CD14-positive monocyte (primary cell): Measurements from ENCODE around the gene DTNA. TPM values are rescaled to one million over a fixed set of nuclear protein-coding genes. Genes with fewer than 3 reads are reported as not detected.

Experiments used
- DNase-seq, 3 donors: peaks; one replicate each; pipeline ENCODE4 v3.0.0-alpha.2; 2011 to 2022
- H2AFZ ChIP-seq: 2 replicates; pipeline ENCODE4 v1.6.0; 2012; ENCODE audit warnings: mild to moderate bottlenecking, low read depth, low read length, inconsistent platforms; ENCODE audit not compliant: insufficient read depth, poor library complexity, severe bottlenecking
- H3K27ac ChIP-seq, 2 donors: 1 replicate in 1 of 2; 2 replicates in 1 of 2; pipeline ENCODE4 v1.5.1; 2012 to 2013; ENCODE audit warnings: low read length in 2 of 2, control low read depth in 1 of 2, inconsistent platforms in 1 of 2, low read depth in 1 of 2, mild to moderate bottlenecking in 1 of 2
- H3K27me3 ChIP-seq, 2 donors: one replicate each; pipeline versions ENCODE4 v1.6.0 to v1.6.1; 2011 to 2013; ENCODE audit warnings: low read length in 2 of 2; ENCODE audit not compliant: control insufficient read depth in 2 of 2, insufficient read depth in 2 of 2
- H3K36me3 ChIP-seq, 2 donors: replicated peaks in 1 of 2; 1 replicate in 1 of 2; 2 replicates in 1 of 2; pipeline versions ENCODE4 v1.5.1 to v1.6.1; 2012 to 2013; ENCODE audit warnings: low read length in 2 of 2, control low read depth in 1 of 2, inconsistent platforms in 1 of 2, mild to moderate bottlenecking in 1 of 2; ENCODE audit not compliant: insufficient read depth in 2 of 2, control insufficient read depth in 1 of 2
- H3K4me1 ChIP-seq, 2 donors: 1 replicate in 1 of 2; 2 replicates in 1 of 2; pipeline versions ENCODE4 v1.5.1 to v1.6.1; 2012 to 2013; ENCODE audit warnings: low read length in 2 of 2, control low read depth in 1 of 2, inconsistent platforms in 1 of 2, mild to moderate bottlenecking in 1 of 2, moderate library complexity in 1 of 2; ENCODE audit not compliant: insufficient read depth in 2 of 2, control insufficient read depth in 1 of 2
- H3K4me2 ChIP-seq: replicated peaks from 2 replicates; pipeline ENCODE3; 2012; ENCODE audit warnings: low read length, moderate library complexity, mild to moderate bottlenecking; ENCODE audit not compliant: poor library complexity, severe bottlenecking; ENCODE audit errors: extremely low read depth
- H3K4me3 ChIP-seq, 3 experiments: fragments of 200-600 bp in 1 of 3; sonication (generic) in 1 of 3; replicated peaks in 1 of 3; 1 replicate in 2 of 3; 2 replicates in 1 of 3; pipeline ENCODE4 v1.5.1; 2011 to 2013; ENCODE audit warnings: low read length in 3 of 3, mild to moderate bottlenecking in 3 of 3, control low read depth in 2 of 3, low read depth in 2 of 3, inconsistent platforms in 1 of 3, moderate library complexity in 1 of 3
- H3K79me2 ChIP-seq: 2 replicates; pipeline ENCODE4 v1.6.0; 2012; ENCODE audit warnings: mild to moderate bottlenecking, control low read depth, inconsistent platforms, low read length, moderate library complexity; ENCODE audit not compliant: insufficient read depth
- H3K9ac ChIP-seq: 2 replicates; pipeline ENCODE4 v1.6.0; 2017; ENCODE audit warnings: low read length, mild to moderate bottlenecking; ENCODE audit not compliant: insufficient read depth, poor library complexity, severe bottlenecking
- H3K9me3 ChIP-seq, 2 donors: replicated peaks in 1 of 2; 1 replicate in 1 of 2; 2 replicates in 1 of 2; pipeline versions ENCODE4 v1.5.1 to v1.6.1; 2012 to 2013; ENCODE audit warnings: low read length in 2 of 2, control low read depth in 1 of 2; ENCODE audit not compliant: control insufficient read depth in 1 of 2, insufficient read depth in 1 of 2
- H4K20me1 ChIP-seq: 2 replicates; pipeline ENCODE4 v1.6.0; 2012; ENCODE audit warnings: mild to moderate bottlenecking, low read length, control low read depth, moderate library complexity; ENCODE audit not compliant: insufficient read depth
- H3K27ac Mint-ChIP-seq, 7 donors: one replicate each; pipeline ENCODE4 v1.8.0; 2020; ENCODE audit warnings: mild to moderate bottlenecking in 7 of 7, mixed read lengths in 7 of 7, moderate library complexity in 6 of 7, inconsistent platforms in 2 of 7
- H3K27me3 Mint-ChIP-seq, 3 donors: one replicate each; pipeline ENCODE4 v1.8.0; 2021 to 2022; ENCODE audit warnings: low read depth in 3 of 3, mild to moderate bottlenecking in 3 of 3, mixed read lengths in 3 of 3, moderate library complexity in 3 of 3, inconsistent platforms in 1 of 3
- H3K36me3 Mint-ChIP-seq, 2 donors: one replicate each; pipeline ENCODE4 v1.8.0; 2020; ENCODE audit warnings: mixed read lengths in 2 of 2, inconsistent platforms in 1 of 2, mild to moderate bottlenecking in 1 of 2
- H3K4me1 Mint-ChIP-seq: one replicate; pipeline ENCODE4 v1.8.0; 2020; ENCODE audit warnings: mild to moderate bottlenecking, mixed read lengths
- H3K4me3 Mint-ChIP-seq, 2 donors: one replicate each; pipeline ENCODE4 v1.8.0; 2020; ENCODE audit warnings: mild to moderate bottlenecking in 2 of 2, mixed read lengths in 2 of 2, moderate library complexity in 1 of 2
- H3K9me3 Mint-ChIP-seq, 7 donors: one replicate each; pipeline ENCODE4 v1.8.0; 2020 to 2022; ENCODE audit warnings: mixed read lengths in 7 of 7, mild to moderate bottlenecking in 6 of 7, moderate library complexity in 6 of 7, inconsistent platforms in 2 of 7
- WGBS: methylation state at CpG from one replicate; pipeline ENCODE4 v1.1.5; 2013; ENCODE audit warnings: missing lambda C conversion rate; ENCODE audit not compliant: insufficient coverage; 5-methylcytosine and 5-hydroxymethylcytosine counted together
- intact Hi-C, 2 donors: fragments of 100-400 bp; cut with micrococcal nuclease; formaldehyde crosslinking; loops; one replicate each; pipeline versions ENCODE4 v1.15.0 to v1.15.1; 2023
- polyA plus RNA-seq, 3 donors: library from polyadenylated mRNA; depleted of rRNA in 1 of 3; unstranded in 2 of 3; stranded (reverse) in 1 of 3; fragments of 300-500 nt in 2 of 3; fragments of >200 nt in 1 of 3; fragmentation: Illumina TruSeq in 2 of 3; gene quantifications; 1 replicate in 2 of 3; 2 replicates in 1 of 3; pipeline ENCODE4 v1.2.3, GENCODE V29; 2012 to 2021
- TF ChIP-seq, protein P1 (sequence below): fragments of 200-600 bp; IDR thresholded peaks from one replicate; pipeline ENCODE4 v1.8.0; 2022; ENCODE audit warnings: antibody characterized with exemption, mild to moderate bottlenecking

DTNA gene
- polyA plus RNA-seq, 3 donors: 0.53 to 2.3 (median 0.76) TPM

DNA sequence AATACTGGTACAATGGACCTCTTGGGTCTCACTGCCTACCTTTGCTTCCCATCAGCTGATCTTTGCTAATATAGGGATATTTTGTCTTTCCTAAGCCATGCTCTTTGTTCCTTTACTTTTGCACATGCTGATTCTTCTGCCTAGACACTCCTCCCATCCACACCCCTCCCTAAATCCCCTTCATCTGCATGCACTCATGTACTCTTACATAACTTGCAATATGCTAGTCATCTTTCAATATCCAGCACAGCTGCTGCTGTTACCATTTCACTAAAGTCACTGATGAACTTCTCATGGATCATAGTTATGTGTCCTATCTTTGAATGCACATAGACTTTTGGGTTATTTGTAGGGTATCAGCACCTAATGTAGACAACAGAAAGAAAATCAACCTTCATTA is 18.5 kb upstream of the DTNA start:
- Mint-ChIP-seq H3K4me1 (no peaks in the 10 kb centered on the region), H3K4me3 (no peak overlapping the region)

DNA sequence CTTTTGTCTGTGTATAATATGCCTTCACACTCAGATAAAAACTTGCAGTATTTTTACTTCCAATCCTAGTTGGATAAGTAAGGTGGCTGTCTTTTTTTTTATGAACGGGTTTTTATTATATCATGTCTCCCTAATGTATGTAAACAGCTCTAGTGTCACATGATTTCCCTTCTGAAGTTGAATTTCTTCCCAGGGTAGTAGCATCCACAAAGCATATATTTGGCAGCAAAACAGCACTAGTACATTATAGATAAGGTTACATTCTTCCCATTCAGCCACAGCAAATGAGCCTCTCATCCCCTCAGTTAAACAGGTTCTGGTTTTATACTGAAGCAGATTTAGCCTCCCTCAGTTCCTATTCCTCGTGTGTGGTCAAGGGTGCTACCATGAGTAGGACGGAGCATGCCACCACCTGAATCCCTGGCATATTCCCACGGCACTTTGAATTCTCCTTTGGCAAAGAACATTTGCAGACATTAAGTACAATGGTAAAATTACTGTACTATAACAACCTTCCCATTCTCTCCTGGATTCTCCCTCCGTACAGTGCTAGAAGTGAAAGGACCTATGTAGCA is 15.4 kb upstream of the DTNA start:
- TF ChIP-seq, protein P1, sequence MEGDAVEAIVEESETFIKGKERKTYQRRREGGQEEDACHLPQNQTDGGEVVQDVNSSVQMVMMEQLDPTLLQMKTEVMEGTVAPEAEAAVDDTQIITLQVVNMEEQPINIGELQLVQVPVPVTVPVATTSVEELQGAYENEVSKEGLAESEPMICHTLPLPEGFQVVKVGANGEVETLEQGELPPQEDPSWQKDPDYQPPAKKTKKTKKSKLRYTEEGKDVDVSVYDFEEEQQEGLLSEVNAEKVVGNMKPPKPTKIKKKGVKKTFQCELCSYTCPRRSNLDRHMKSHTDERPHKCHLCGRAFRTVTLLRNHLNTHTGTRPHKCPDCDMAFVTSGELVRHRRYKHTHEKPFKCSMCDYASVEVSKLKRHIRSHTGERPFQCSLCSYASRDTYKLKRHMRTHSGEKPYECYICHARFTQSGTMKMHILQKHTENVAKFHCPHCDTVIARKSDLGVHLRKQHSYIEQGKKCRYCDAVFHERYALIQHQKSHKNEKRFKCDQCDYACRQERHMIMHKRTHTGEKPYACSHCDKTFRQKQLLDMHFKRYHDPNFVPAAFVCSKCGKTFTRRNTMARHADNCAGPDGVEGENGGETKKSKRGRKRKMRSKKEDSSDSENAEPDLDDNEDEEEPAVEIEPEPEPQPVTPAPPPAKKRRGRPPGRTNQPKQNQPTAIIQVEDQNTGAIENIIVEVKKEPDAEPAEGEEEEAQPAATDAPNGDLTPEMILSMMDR: no peak
- DNase-seq: no peak
- Histone ChIP-seq H3K27ac (no peak overlapping the region), H3K36me3 (no peaks in the 10 kb centered on the region), H3K9me3 (no peaks in the 10 kb centered on the region), H3K27me3 (no peaks in the 10 kb centered on the region), H2AFZ (no peak overlapping the region), H3K9ac (no peak overlapping the region), H3K4me1 (no peaks in the 10 kb centered on the region), H3K4me3 (no peak overlapping the region), H4K20me1 (no peaks in the 10 kb centered on the region), H3K79me2 (no peaks in the 10 kb centered on the region), H3K4me2 (no peak overlapping the region)
- WGBS: 95% methylated on average over 2 of the region's 5 CpGs
- peaks cover 2 to 4% (median 2%) of the 10 kb centered on the region in 3 donors for H3K27me3 Mint-ChIP-seq
- H3K27ac Mint-ChIP-seq: no peak overlapping the region
- intact Hi-C loops: no loop called here
- no peaks in the 10 kb centered on the region for H3K4me1 Mint-ChIP-seq
- peaks cover 0 to 3% (median 0%) of the 10 kb centered on the region in 7 donors for H3K9me3 Mint-ChIP-seq
- H3K36me3 Mint-ChIP-seq: no peaks in the 10 kb centered on the region
- no peak overlapping the region for H3K4me3 Mint-ChIP-seq

More for the DNA sequence above, 18.5 kb upstream of the DTNA start:
- Mint-ChIP-seq H3K36me3 (no peaks in the 10 kb centered on the region), H3K27me3 (peaks cover 2 to 5% (median 5%) of the 10 kb centered on the region in 3 donors), H3K27ac (no peak overlapping the region), H3K9me3 (peaks cover 0 to 6% (median 0%) of the 10 kb centered on the region in 7 donors)
- Histone ChIP-seq H4K20me1 (no peaks in the 10 kb centered on the region), H3K4me2 (no peak overlapping the region), H3K27ac (no peak overlapping the region), H3K27me3 (no peaks in the 10 kb centered on the region), H3K9ac (no peak overlapping the region), H3K4me1 (no peaks in the 10 kb centered on the region), H2AFZ (no peak overlapping the region), H3K79me2 (no peaks in the 10 kb centered on the region), H3K4me3 (no peak overlapping the region), H3K9me3 (no peaks in the 10 kb centered on the region), H3K36me3 (no peaks in the 10 kb centered on the region)
- no peak for DNase-seq
- TF ChIP-seq, protein P1: no peak
- intact Hi-C loops: no loop called here
